GM12873 (cell line): Measurements from ENCODE around the gene PLA2G6.

ENCODE experiments used
- TF ChIP-seq, protein P1 (sequence below): IDR thresholded peaks from 2 replicates; pipeline ENCODE4 v1.5.1; 2012; ENCODE audit warnings: low read depth, mild to moderate bottlenecking, moderate library complexity, low read length, control low read depth; ENCODE audit not compliant: insufficient read depth; ENCODE audit errors: missing control alignments

PLA2G6 gene

DNA sequence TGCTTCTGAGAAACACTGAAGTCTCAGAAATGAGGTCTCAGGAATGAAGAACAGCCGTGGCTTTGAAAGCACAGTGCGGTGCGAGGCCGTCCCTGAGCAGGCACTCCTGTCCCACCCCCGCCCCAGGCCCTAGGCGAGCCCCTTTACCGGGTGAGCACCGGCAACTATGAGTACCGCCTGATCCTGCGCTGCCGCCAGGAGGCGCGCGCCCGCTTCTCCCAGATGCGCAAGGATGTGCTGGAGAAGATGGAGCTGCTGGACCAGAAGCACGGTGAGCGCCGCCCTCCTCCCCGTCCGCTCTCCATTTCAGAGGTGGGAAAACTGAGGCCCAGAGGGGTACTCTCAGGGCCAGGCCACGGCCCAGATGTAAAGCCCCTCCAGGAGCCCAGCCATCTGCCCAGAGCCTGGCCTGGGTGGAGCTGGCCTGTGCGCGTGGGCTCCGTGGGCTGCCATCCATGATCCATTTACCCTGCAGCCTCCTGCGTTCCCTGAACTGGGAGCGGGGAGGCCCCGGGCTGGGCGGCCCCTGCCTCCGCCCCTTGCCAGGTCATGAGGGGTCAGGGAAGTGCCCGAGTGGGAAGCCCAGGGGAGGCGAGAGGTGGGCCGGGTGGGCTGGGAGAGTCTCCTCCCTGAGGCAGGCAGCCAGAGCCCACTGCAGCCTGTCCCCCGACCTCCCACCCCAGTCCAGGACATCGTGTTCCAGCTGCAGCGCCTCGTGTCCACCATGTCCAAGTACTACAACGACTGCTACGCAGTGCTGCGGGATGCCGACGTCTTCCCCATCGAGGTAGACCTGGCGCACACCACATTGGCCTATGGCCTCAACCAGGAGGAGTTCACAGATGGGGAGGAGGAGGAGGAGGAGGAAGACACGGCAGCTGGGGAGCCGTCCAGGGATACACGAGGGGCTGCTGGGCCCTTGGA lies 107.2 kb downstream of the PLA2G6 start:
- TF ChIP-seq, protein P1, sequence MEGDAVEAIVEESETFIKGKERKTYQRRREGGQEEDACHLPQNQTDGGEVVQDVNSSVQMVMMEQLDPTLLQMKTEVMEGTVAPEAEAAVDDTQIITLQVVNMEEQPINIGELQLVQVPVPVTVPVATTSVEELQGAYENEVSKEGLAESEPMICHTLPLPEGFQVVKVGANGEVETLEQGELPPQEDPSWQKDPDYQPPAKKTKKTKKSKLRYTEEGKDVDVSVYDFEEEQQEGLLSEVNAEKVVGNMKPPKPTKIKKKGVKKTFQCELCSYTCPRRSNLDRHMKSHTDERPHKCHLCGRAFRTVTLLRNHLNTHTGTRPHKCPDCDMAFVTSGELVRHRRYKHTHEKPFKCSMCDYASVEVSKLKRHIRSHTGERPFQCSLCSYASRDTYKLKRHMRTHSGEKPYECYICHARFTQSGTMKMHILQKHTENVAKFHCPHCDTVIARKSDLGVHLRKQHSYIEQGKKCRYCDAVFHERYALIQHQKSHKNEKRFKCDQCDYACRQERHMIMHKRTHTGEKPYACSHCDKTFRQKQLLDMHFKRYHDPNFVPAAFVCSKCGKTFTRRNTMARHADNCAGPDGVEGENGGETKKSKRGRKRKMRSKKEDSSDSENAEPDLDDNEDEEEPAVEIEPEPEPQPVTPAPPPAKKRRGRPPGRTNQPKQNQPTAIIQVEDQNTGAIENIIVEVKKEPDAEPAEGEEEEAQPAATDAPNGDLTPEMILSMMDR: no peak

DNA sequence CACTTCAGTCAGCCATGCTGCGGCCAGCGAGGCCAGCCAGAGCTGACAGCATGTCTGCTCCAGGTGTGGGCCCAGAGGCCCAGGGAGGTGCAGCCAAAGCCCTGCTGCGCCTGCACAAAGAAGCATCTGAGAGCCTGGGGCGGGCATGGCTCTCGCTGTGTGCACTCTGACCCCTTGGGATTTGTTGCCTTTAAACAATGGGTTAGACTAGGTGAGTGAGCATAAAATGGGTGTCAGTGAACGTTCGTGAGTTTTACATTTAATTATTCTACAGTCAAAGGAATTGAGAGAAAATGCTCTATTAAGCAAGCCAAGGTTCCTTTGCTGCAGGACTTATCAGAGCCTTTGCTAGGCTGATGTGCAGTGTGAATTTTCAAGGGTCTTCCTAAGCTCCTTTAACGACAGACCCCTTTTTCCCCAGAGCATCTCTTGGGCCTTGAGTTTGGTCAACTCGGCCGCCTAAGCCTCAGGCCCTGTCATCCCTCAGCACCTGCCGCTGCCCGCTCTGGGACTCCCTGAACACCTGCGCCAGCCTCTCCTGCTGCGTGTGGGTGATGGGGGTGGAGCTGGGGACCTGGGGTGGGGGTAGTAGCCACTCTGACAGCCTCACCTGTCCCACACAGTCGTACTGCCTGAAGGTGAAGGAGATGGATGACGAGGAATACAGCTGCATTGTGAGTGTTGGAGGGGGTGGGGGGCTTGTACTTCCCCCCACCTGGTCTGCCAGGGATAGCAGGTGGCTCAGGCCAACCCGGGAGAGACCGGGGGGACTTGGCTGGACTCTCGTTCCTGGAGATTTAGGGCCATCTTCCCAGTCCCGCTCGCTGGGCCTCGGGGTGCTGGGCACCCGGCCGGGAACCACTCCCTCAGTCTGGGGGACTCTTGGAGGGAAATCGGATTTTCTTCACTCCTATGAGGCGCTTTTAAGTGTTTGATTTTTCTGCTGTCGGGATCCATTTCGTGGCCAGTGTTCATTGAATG lies 108.2 kb downstream of the PLA2G6 start:
- TF ChIP-seq, protein P1: no peak

DNA sequence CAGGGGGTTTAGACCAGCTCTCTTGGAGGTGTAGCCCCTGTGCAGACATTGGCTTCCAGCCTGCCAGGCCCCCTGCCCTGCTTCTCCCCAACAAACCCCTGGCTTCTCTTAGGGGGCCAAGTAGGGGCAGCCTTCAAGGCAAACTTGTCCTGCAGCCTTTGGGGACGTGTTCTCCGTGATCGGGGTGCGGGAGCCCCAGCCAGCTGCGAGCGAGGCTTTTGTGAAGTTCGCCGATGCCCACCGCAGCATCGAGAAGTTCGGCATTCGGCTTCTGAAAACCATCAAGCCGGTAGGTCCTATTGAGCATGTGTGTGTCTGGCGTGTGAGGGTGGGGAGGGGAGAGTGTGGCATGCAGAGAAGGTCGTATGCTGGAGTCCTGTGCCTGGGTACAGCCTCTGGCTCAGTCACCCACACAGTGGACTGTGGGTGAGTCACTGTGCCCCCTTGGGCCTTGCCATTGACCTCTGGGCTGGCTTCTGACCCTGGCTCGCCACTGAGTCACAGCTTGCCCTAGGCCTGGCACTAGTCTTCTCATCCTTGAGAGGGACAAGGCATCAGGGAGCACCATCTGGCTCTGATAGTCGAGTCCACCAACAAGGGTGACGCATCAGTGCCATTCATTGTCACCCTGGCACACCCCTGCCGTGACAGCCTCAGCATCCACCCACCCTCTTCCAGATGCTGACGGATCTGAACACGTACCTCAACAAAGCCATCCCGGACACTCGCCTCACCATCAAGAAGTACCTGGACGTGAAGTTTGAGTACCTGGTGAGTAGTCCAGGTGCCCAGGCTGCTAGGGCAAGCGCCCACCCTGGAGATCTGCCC lies 109.1 kb downstream of the PLA2G6 start:
- TF ChIP-seq, protein P1: no peak

DNA sequence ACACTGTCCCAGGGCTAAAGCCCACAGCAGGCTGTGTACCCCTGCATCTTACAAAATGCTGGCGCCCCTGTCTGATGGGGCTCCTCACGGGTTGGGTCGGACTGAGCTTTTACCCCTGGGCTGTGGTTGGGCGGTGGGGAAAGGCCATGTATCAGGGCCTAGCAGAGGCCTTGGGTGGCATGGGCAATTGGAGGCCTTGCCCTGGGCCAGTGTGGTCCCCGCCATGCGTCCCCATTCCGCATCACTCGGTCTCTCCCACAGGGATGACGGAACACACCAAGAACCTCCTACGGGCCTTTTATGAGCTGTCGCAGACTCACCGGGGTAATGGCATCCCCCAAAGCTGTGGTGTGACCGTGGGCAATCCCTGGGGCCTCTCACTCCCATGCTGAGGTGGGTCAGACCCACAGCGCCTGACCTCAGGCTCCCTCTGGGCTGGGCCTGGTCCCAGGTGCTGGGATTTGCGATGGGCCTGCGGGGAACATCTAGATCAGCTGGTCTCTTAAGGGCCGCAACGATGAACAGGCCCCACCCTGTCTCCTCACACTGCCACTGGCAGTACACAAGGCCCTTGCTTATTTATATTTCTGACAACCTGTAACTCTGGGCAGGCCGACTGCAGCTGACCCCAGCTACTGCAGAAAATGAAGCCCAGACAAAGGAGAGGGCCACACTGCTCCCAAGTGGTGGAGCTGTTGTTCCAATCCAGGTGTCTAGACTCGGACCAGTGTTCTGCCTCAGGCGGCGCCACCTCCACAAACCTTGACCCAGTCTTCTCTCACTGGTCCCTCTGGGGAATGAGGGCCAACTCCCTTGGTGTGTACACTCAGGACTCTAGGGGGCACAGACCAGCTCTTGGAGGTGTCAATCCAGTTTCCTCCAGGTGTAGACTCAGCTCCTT lies 110.0 kb downstream of the PLA2G6 start:
- TF ChIP-seq, protein P1: no peak

DNA sequence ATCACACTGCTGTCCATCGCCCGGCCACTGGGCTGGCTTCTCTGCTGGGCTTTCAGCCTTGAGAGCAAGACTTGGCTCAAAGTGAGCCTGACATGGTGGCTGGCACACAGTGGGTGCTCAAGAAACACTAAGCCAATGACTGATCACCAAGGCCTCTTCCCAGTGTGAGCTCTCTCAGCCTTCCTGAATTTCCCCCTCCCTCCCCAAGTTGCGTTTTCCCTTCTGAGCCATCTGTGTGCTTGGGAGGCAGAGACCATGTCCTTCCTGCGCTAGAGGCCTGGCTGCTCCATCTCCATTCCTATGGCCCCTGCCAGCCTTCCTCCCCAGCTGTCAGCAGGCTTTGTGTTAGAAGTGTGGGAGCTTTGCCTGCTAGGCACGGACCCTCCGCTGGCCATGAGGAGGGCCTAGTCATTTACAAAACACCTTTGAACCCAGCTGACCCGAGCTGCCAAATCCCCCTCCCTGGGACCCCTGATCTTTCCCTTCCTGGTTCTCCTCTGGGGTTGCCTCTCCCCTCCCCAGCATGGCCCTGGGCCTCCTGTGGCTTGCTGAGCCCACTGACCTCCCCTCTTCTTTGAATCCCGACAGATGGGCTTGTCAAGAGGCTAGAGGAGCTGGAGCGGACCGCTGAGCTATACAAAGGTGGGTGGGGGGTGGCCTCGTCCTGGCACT lies 111.2 kb downstream of the PLA2G6 start:
- TF ChIP-seq, protein P1: no peak
